DOHH2 (cell line): Measurements from ENCODE around the gene RUNX2.

Experiments
- EZH2phosphoT487 ChIP-seq: fragments of 200-600 bp; sonication (generic); IDR thresholded peaks from 2 replicates; pipeline ENCODE4 v1.6.1; 2017; ENCODE audit warnings: borderline replicate concordance, mild to moderate bottlenecking, antibody characterized with exemption, low read length, moderate library complexity, mixed read lengths
- TF ChIP-seq, protein P1 (sequence below): fragments of 200-600 bp; sonication (generic); IDR thresholded peaks from one replicate; pipeline ENCODE4 v1.5.1; 2014; ENCODE audit warnings: antibody characterized with exemption, mild to moderate bottlenecking, low read depth, low read length; ENCODE audit not compliant: poor library complexity, severe bottlenecking

DNA sequence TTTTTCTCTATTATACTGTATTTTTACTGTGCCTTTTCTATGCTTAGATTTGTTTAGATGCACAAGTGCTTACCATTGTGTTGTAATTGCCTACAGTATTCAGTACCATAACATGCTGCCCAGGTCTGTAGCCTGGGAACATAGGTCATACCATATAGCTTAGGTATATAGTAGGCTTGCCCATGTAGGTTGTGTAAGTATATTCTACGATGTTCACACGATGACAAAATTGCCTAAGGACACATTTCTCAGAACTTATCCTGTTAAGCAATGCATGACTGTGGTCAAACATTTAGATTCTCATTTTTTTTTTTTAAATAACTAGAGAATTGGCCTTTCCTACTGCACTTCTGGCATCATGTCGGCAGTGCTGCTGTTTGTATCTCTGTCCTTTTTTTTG, 303.3 kb downstream of the RUNX2 start:
- TF ChIP-seq, protein P1, sequence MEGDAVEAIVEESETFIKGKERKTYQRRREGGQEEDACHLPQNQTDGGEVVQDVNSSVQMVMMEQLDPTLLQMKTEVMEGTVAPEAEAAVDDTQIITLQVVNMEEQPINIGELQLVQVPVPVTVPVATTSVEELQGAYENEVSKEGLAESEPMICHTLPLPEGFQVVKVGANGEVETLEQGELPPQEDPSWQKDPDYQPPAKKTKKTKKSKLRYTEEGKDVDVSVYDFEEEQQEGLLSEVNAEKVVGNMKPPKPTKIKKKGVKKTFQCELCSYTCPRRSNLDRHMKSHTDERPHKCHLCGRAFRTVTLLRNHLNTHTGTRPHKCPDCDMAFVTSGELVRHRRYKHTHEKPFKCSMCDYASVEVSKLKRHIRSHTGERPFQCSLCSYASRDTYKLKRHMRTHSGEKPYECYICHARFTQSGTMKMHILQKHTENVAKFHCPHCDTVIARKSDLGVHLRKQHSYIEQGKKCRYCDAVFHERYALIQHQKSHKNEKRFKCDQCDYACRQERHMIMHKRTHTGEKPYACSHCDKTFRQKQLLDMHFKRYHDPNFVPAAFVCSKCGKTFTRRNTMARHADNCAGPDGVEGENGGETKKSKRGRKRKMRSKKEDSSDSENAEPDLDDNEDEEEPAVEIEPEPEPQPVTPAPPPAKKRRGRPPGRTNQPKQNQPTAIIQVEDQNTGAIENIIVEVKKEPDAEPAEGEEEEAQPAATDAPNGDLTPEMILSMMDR = no peak
- TF ChIP-seq EZH2phosphoT487 = no peak
